Spleen (tissue), 7 donors: ENCODE measurements around the gene UBC.

ENCODE experiments used
- POLR2A ChIP-seq, 3 donors: fragments of 450-650 bp; IDR thresholded peaks; one replicate each; pipeline ENCODE4 v1.5.1; 2017; ENCODE audit warnings: antibody characterized with exemption in 3 of 3, mild to moderate bottlenecking in 1 of 3
- POLR2AphosphoS5 ChIP-seq, 3 donors: sonication (generic); formaldehyde crosslinking; IDR thresholded peaks; one replicate each; pipeline ENCODE4 v1.5.1; 2017; ENCODE audit warnings: antibody characterized with exemption in 3 of 3
- TF ChIP-seq, protein P1 (sequence below), 11 experiments: fragments of 200-600 bp in 7 of 11; fragments of 450-650 bp in 4 of 11; sonication (generic) in 4 of 11; IDR thresholded peaks in 8 of 11; conservative IDR thresholded peaks in 3 of 11; 1 replicate in 7 of 11; 2 replicates in 4 of 11; pipeline versions ENCODE4 v1.4.0 to v1.8.0; 2016 to 2021; ENCODE audit warnings: antibody characterized with exemption in 11 of 11, inconsistent platforms in 4 of 11, mild to moderate bottlenecking in 1 of 11
- donor health status: DM: no; HTN: no; CAD: no; lungs with moderate emphysema.
- donor health status: DM: no; HTN: no; CAD: no.
- donor health status: DM: no; HTN: no; CAD: no.

DNA sequence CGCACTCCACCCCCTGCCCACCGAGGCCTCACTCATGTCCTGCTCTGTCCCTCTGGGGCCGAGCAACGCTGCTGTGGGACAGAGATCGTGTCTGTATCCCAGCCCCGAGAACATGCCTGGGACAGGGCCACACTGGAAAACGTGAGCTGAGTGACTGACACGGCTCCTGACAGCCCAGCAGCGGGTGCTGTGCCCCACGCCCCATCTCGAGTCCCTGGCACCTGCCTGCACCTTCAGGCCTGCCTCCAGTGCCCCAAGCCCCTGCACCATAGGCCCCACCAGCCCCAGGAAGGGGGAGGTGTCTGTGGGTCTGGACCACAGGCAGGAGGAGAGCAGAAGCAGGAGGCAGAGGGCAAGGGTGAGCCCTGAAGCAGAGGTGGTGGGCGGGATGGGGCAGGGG, 34.6 kb upstream of the UBC start:
- TF ChIP-seq, protein P1, sequence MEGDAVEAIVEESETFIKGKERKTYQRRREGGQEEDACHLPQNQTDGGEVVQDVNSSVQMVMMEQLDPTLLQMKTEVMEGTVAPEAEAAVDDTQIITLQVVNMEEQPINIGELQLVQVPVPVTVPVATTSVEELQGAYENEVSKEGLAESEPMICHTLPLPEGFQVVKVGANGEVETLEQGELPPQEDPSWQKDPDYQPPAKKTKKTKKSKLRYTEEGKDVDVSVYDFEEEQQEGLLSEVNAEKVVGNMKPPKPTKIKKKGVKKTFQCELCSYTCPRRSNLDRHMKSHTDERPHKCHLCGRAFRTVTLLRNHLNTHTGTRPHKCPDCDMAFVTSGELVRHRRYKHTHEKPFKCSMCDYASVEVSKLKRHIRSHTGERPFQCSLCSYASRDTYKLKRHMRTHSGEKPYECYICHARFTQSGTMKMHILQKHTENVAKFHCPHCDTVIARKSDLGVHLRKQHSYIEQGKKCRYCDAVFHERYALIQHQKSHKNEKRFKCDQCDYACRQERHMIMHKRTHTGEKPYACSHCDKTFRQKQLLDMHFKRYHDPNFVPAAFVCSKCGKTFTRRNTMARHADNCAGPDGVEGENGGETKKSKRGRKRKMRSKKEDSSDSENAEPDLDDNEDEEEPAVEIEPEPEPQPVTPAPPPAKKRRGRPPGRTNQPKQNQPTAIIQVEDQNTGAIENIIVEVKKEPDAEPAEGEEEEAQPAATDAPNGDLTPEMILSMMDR (IDR thresholded peaks at IDR 0.05 in 8 of 11, conservative IDR thresholded peaks at IDR 0.05 in 3 of 11) = no peak
- TF ChIP-seq POLR2A (IDR thresholded peaks at IDR 0.05) (no peak), POLR2AphosphoS5 (IDR thresholded peaks at IDR 0.05) (no peak)
